Activated naive CD8-positive, alpha-beta T cell treated with anti-CD3 and anti-CD28 coated beads, Interleukin-2, amount 50 U/mL, for 24 hours (primary cell): ENCODE data around the gene SLC38A10.

Source experiments
- ATAC-seq: fragments of 150-1000 bp; cut with Tn5 transposase; one replicate; pipeline ENCODE4 v1.10.0; 2021
- DNase-seq: peaks from one replicate; pipeline ENCODE4 v3.0.0; 2021
- H3K27ac Mint-ChIP-seq: one replicate; pipeline ENCODE4 v1.8.0; 2021; ENCODE audit warnings: mild to moderate bottlenecking, mixed read lengths
- H3K27me3 Mint-ChIP-seq: one replicate; pipeline ENCODE4 v1.8.0; 2021; ENCODE audit warnings: mixed read lengths
- H3K36me3 Mint-ChIP-seq: one replicate; pipeline ENCODE4 v1.8.0; 2021; ENCODE audit warnings: low read depth, mixed read lengths
- H3K4me1 Mint-ChIP-seq: one replicate; pipeline ENCODE4 v1.8.0; 2021; ENCODE audit warnings: mixed read lengths
- H3K4me3 Mint-ChIP-seq: one replicate; pipeline ENCODE4 v1.8.0; 2021; ENCODE audit warnings: mild to moderate bottlenecking, moderate library complexity, mixed read lengths
- H3K9me3 Mint-ChIP-seq: one replicate; pipeline ENCODE4 v1.8.0; 2021; ENCODE audit warnings: mixed read lengths

The SLC38A10 gene

GRCh38 chr17:81295031-81295675 lies at the start of gene SLC38A10:
TSS of gene SLC38A10 (minus strand) at chr17:81295307. CDS start at chr17:81294921, 386 bp downstream.
- H3K4me1 Mint-ChIP-seq = peaks cover 35% of the 10 kb centered on the region
- H3K4me3 Mint-ChIP-seq = peak within 1 kb of the TSS; percentile 87
- DNase-seq (peak; percentile 92), ATAC-seq (peak; percentile 93)
- H3K36me3 Mint-ChIP-seq = peaks cover 8% of the 10 kb centered on the region
- H3K27me3 Mint-ChIP-seq = no peaks in the 10 kb centered on the region
- H3K9me3 Mint-ChIP-seq = no peaks in the 10 kb centered on the region
- H3K27ac Mint-ChIP-seq = peak within 1 kb of the TSS; percentile 86

GRCh38 chr17:81342269-81343070 lies 47.4 kb upstream of the SLC38A10 start:
- no peak overlapping the region for H3K4me3 Mint-ChIP-seq
- H3K9me3 Mint-ChIP-seq = no peaks in the 10 kb centered on the region
- no peak for ATAC-seq
- peaks cover 20% of the 10 kb centered on the region for H3K4me1 Mint-ChIP-seq
- H3K27ac Mint-ChIP-seq = no peak overlapping the region
- peaks cover 59% of the 10 kb centered on the region for H3K27me3 Mint-ChIP-seq
- no peaks in the 10 kb centered on the region for H3K36me3 Mint-ChIP-seq
- no peak for DNase-seq

GRCh38 chr17:81341516-81342268 lies 46.6 kb upstream of the SLC38A10 start:
- no peaks in the 10 kb centered on the region for H3K9me3 Mint-ChIP-seq
- no peak for ATAC-seq
- H3K4me1 Mint-ChIP-seq = peaks cover 20% of the 10 kb centered on the region
- no peak overlapping the region for H3K27ac Mint-ChIP-seq
- H3K36me3 Mint-ChIP-seq = no peaks in the 10 kb centered on the region
- no peak for DNase-seq
- H3K4me3 Mint-ChIP-seq = no peak overlapping the region
- peaks cover 54% of the 10 kb centered on the region for H3K27me3 Mint-ChIP-seq

GRCh38 chr17:81340607-81341515 lies 45.8 kb upstream of the SLC38A10 start:
- no peak for ATAC-seq
- no peak overlapping the region for H3K4me3 Mint-ChIP-seq
- no peak for DNase-seq
- no peak overlapping the region for H3K27ac Mint-ChIP-seq
- peaks cover 20% of the 10 kb centered on the region for H3K4me1 Mint-ChIP-seq
- peaks cover 56% of the 10 kb centered on the region for H3K27me3 Mint-ChIP-seq
- no peaks in the 10 kb centered on the region for H3K9me3 Mint-ChIP-seq
- no peaks in the 10 kb centered on the region for H3K36me3 Mint-ChIP-seq

GRCh38 chr17:81339534-81340296 lies 44.6 kb upstream of the SLC38A10 start:
- H3K4me3 Mint-ChIP-seq = no peak overlapping the region
- ATAC-seq = no peak

GRCh38 chr17:81339191-81339533 lies 44.1 kb upstream of the SLC38A10 start:
- peak overlapping the region; percentile 27 for H3K27ac Mint-ChIP-seq
- no peaks in the 10 kb centered on the region for H3K36me3 Mint-ChIP-seq
- peaks cover 48% of the 10 kb centered on the region for H3K27me3 Mint-ChIP-seq

More at GRCh38 chr17:81339534-81340296, 44.6 kb upstream of the SLC38A10 start:
- no peaks in the 10 kb centered on the region for H3K36me3 Mint-ChIP-seq
- H3K9me3 Mint-ChIP-seq = no peaks in the 10 kb centered on the region
- H3K27ac Mint-ChIP-seq = peak overlapping the region; percentile 27
- peaks cover 15% of the 10 kb centered on the region for H3K4me1 Mint-ChIP-seq
- DNase-seq = no peak
- peaks cover 53% of the 10 kb centered on the region for H3K27me3 Mint-ChIP-seq

GRCh38 chr17:81338274-81339190 lies 43.4 kb upstream of the SLC38A10 start:
- DNase-seq (no peak), ATAC-seq (no peak)
- Mint-ChIP-seq H3K9me3 (no peaks in the 10 kb centered on the region), H3K4me3 (no peak overlapping the region), H3K27ac (no peak overlapping the region), H3K27me3 (peaks cover 43% of the 10 kb centered on the region), H3K36me3 (no peaks in the 10 kb centered on the region), H3K4me1 (peaks cover 6% of the 10 kb centered on the region)

More at GRCh38 chr17:81339191-81339533, 44.1 kb upstream of the SLC38A10 start:
- Mint-ChIP-seq H3K4me3 (no peak overlapping the region), H3K9me3 (no peaks in the 10 kb centered on the region), H3K4me1 (peaks cover 10% of the 10 kb centered on the region)
- no peak for DNase-seq
- ATAC-seq = no peak

GRCh38 chr17:81337476-81337879 lies 42.4 kb upstream of the SLC38A10 start:
- peaks cover 38% of the 10 kb centered on the region for H3K27me3 Mint-ChIP-seq
- no peaks in the 10 kb centered on the region for H3K9me3 Mint-ChIP-seq
- H3K27ac Mint-ChIP-seq = no peak overlapping the region
- no peak for DNase-seq
- no peaks in the 10 kb centered on the region for H3K36me3 Mint-ChIP-seq
- peaks cover 4% of the 10 kb centered on the region for H3K4me1 Mint-ChIP-seq
- ATAC-seq = no peak
- no peak overlapping the region for H3K4me3 Mint-ChIP-seq

- DNase-seq (no peak), ATAC-seq (no peak)
- Mint-ChIP-seq H3K4me1 (no peaks in the 10 kb centered on the region), H3K9me3 (no peaks in the 10 kb centered on the region), H3K27ac (no peak overlapping the region), H3K4me3 (no peak overlapping the region), H3K27me3 (peaks cover 36% of the 10 kb centered on the region), H3K36me3 (no peaks in the 10 kb centered on the region)
Measured at GRCh38 chr17:81336930-81337325, 41.8 kb upstream of the SLC38A10 start.

- peaks cover 34% of the 10 kb centered on the region for H3K27me3 Mint-ChIP-seq
- H3K27ac Mint-ChIP-seq = no peak overlapping the region
- no peaks in the 10 kb centered on the region for H3K9me3 Mint-ChIP-seq
- no peak for DNase-seq
- no peak overlapping the region for H3K4me3 Mint-ChIP-seq
- no peak for ATAC-seq
- H3K4me1 Mint-ChIP-seq = no peaks in the 10 kb centered on the region
- H3K36me3 Mint-ChIP-seq = no peaks in the 10 kb centered on the region
Measured at GRCh38 chr17:81336296-81336929, 41.3 kb upstream of the SLC38A10 start.

GRCh38 chr17:81335773-81336157 lies 40.7 kb upstream of the SLC38A10 start:
- no peak for DNase-seq
- Mint-ChIP-seq H3K27ac (no peak overlapping the region), H3K9me3 (no peaks in the 10 kb centered on the region), H3K4me3 (no peak overlapping the region), H3K36me3 (no peaks in the 10 kb centered on the region), H3K4me1 (no peaks in the 10 kb centered on the region), H3K27me3 (peaks cover 34% of the 10 kb centered on the region)
- no peak for ATAC-seq

- Mint-ChIP-seq H3K36me3 (no peaks in the 10 kb centered on the region), H3K27me3 (peaks cover 30% of the 10 kb centered on the region), H3K4me1 (no peaks in the 10 kb centered on the region), H3K9me3 (no peaks in the 10 kb centered on the region), H3K4me3 (no peak overlapping the region), H3K27ac (no peak overlapping the region)
- DNase-seq (no peak), ATAC-seq (no peak)
Measured at GRCh38 chr17:81334987-81335772, 40.1 kb upstream of the SLC38A10 start.
